HG02678 (cell line): ENCODE results near the gene PIEZO1.

ENCODE experiments used
- ATAC-seq: cut with Tn5 transposase; IDR thresholded peaks from one replicate; pipeline ENCODE4 v1.9.1; 2021; ENCODE audit warnings: mild to moderate bottlenecking, moderate library complexity; ENCODE audit not compliant: unreplicated experiment

Gene PIEZO1

DNA sequence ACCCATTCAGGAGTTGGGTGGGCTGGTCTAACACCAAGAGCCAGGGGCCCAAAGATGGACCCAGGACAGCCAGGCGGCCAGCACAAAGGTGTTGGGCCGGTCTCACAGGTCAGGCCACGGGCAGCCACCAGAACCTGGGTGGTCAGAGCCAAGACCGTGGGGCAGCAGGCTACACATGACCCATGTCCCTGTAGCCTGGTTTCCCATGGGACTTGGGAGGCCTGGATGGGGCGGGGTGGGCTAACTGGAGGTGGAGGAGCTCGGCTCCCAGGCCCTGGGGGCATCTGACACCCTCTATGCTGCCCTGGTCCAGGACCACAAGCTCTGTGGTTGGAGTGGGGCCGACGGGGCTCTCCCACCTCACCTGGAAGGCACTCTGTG, 61.5 kb downstream of the PIEZO1 start:
- no peak for ATAC-seq

DNA sequence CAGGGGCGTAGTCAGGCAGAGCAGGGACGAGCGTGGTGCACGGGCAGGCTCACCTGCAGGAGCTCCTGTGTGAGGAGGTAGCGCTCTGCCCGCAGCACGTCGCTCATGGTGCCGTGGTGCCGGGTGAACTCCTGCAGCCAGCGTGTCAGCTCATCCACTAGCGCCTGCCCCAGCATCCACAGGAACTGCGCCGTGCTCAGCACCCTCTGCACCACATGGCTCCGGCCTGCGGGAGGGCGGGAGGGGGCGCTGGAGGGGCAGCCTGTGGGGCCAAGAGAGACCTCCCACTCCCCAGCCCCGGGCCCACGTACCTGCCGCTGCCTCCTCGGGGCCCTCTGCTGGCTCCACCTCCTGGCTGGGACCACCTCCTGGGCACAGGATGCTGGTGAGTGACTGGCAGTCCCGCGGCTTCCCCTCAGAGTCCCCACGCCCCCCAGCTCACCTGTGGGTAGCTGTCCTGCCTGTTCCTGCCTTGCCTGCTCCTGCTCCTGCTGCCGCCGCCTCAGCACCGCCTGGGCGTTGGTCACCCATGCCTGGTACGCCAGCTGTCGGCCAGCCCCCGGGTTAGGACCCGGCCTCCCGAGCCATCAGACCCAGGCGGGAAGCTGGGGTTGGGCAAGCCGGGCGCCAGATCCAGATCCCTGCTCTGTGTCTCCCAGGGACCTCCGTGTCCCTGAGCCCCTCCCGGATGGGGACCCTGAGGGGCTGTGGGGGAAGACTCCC, 62.1 kb downstream of the PIEZO1 start:
- ATAC-seq = no peak

GRCh38 chr16:88721815-88722755, 62.9 kb downstream of the PIEZO1 start:
- no peak for ATAC-seq

DNA sequence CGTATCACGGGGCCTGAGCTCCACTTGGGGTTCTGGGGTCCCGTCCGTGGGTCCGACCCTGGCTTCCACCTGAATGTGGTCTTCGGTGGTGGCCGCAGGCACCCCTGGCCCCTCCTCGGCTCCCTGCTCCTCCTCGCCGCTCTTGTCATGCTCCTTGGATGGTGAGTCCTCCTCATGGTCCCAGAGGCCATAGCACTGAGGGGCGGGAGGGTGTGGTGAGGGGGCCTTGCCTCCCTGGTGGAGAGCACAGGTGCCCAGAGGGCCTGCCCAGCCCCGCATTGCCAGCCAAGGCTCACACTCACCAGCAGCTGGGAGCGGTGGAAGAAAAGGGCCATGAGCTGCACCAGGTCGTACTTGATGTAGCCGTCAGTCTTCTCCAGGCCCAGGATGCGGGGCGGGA, 63.8 kb downstream of the PIEZO1 start:
- no peak for ATAC-seq

GRCh38 chr16:88720396-88720970, 64.5 kb downstream of the PIEZO1 start:
- no peak for ATAC-seq

DNA sequence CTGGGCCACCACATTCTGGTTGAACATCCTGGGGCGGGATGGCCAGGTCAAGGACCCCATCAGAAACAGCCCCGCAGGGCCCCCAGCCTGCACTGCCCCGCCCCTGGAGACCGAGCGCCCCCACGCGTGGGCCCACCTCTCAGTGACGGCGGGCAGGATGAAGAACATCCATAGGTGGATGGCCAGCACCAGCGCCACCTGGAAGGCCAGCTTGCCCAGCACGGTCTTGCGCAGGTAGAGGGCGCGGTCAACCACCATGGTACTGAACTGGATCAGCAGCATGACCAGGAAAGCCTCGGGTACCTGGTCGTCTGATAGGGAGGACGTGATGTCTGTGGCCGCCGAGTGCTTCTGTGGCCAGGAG, 65.1 kb downstream of the PIEZO1 start:
- no peak for ATAC-seq

GRCh38 chr16:88719267-88719932, 65.6 kb downstream of the PIEZO1 start:
- no peak for ATAC-seq

- no peak for ATAC-seq
Measured at GRCh38 chr16:88718178-88718577, 66.8 kb downstream of the PIEZO1 start.

- ATAC-seq = no peak
Measured at GRCh38 chr16:88716601-88717001, 68.4 kb downstream of the PIEZO1 start.

DNA sequence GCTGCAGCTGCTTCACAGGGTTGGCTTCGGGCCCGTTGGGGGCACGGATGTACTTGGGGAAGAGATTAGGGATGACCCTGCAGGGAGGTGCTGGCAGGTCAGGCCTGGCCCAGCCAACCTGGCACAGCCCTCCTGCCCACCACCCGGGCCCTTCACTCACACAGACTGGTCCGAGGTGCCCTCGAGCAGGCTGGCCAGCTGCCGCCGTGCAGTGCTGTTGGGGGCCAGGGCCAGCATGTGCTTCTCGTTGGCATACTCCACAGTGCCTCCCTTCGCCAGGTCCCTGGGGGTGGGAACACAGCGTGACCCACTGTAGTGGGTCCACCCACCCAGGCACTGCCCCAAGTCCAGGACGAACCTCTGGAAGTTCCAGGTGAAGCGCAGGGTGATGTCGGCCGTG, 68.8 kb downstream of the PIEZO1 start:
- ATAC-seq = no peak

DNA sequence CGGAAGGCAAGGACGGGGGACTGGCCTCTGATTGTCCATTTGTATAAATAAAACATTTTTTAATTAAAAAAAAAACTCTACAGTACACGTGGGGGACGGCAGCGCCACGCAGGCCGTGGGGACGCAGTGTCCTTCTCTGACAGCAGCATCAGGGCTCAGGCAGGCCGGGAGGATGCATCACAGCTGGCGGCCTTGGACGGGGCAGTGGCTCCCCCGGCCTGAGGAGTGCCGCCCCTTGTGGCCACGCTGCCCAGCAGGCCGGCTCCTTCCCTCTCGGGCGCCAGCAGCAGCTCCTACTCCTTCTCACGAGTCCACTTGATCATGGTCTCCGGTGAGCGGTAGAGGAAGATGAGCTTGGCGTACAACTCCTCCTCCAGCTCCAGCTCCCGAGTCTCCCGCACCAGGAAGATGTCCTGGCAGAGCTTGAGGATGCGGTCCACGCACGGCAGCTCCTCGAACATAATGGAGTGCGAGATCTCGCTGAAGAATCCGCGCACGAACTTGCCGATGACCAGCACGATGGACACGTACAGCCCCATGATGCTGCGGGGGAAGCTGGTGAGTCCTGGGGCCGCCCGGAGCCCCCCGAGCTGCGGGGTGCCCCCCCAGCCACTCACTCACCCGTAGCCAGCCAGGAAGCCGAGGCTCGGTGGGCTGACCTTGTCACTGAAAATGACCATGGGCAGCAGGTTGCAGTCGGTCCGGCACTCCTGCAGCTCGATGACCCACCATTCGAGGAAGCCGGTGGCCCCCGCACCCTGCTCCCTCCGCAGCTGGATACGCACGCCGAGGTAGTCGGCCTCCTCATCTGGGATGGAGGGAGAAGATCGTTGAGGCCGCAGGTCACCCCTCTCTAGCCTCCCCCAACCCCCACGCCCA, 69.5 kb downstream of the PIEZO1 start:
- no peak for ATAC-seq

DNA sequence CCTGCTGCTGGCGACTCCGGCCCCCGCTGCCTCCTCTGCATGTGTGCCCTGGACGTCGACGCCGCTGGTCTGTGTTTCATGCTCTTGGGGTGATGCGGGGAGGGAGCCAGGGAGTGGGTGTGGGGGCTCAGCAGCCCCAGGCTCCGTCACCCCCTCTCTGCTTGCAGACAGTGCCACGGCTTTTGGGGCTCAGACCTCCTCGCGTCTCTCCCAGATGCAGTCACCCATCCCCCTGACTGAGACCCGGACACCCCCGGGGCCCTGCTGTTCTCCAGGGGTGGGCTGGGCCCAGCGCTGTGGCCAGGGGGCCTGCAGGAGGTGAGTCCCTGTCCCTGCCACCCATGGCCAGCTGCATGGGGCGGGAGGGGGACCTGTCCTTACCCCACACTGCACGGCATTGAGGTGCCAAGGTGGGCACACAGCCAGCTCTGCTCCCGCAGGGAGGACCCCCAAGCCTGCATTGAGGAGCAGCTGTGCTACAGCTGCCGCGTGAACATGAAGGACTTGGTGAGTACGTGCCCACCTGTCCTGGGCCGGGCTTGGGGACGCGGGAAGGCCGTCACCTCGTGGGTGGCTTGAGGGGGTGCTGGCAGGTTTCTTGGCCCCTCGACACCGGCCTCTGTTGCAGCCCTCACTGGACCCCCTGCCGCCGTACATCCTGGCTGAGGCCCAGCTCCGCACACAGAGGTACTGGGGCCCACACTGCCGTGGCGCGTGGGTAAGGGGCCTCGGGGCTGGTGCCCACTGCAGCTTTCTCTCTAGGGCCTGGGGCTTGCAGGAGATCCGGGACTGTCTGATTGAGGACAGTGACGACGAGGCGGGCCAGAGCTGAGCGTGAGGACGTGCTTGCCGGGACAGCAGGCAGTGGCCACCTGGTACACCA, 70.4 kb downstream of the PIEZO1 start:
- no peak for ATAC-seq

- ATAC-seq = no peak
Measured at GRCh38 chr16:88713568-88714419, 71.2 kb downstream of the PIEZO1 start.

DNA sequence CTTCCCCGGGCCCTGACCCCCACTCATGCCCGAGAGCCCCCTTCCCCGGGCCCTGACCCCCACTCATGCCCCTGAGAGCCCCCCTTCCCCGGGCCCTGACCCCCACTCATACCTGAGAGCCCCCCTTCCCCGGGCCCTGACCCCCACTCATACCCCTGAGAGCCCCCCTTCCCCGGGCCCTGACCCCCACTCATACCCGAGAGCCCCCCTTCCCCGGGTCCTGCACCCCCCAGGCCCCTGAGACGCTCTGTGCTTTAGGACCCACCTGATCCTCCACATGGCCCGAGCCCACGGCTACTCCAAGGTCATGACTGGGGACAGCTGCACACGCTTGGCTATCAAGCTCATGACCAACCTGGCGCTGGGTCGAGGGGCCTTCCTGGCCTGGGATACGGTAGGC, 72.0 kb downstream of the PIEZO1 start:
- ATAC-seq = no peak

DNA sequence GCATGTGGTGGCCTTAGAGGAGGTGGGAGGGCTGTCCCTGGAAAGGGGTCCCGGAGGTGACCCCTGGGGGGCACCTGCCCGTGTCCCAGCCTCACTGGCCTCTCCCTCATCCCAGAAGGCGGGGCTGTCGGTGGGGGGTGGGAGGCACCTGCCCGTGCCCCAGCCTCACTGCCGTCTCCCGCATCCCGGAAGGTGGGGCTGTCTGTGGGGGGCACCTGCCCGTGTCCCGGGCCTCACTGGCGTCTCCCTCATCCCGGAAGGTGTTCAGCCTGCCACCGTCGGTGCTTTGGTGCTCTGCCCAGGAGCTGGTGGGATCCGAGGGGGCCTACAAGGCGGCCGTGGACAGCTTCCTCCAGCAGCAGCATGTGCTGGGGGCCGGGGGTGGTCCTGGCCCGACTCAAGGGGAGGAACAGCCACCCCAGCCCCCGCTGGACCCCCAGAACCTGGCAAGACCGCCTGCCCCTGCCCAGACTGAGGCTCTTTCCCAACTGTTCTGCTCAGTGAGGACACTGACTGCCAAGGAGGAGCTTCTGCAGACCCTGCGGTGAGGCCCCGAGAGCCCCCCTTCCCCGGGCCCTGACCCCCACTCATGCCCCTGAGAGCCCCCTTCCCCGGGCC, 72.5 kb downstream of the PIEZO1 start:
- no peak for ATAC-seq

- no peak for ATAC-seq
Measured at GRCh38 chr16:88711750-88712340, 73.2 kb downstream of the PIEZO1 start.

GRCh38 chr16:88710556-88710955, 74.5 kb downstream of the PIEZO1 start:
- no peak for ATAC-seq
